Retinal pigment epithelial cell (primary cell): ENCODE measurements around the gene CFAP210.

Experiments used
- DNase-seq: peaks from one replicate; pipeline ENCODE4 v3.0.0-alpha.2; 2010; ENCODE audit warnings: low read depth
- H3K4me3 ChIP-seq: 2 replicates; pipeline ENCODE4 v1.5.1; 2011; ENCODE audit warnings: mild to moderate bottlenecking, low read length, control low read depth, moderate library complexity
- TF ChIP-seq, protein P1 (sequence below): conservative IDR thresholded peaks from 2 replicates; pipeline ENCODE4 v1.5.1; 2011; ENCODE audit warnings: low read depth, low read length, control low read depth, inconsistent platforms

CFAP210 gene

GRCh38 chr2:169662744-169663143 lies 31.5 kb downstream of the CFAP210 start:
- TF ChIP-seq, protein P1, sequence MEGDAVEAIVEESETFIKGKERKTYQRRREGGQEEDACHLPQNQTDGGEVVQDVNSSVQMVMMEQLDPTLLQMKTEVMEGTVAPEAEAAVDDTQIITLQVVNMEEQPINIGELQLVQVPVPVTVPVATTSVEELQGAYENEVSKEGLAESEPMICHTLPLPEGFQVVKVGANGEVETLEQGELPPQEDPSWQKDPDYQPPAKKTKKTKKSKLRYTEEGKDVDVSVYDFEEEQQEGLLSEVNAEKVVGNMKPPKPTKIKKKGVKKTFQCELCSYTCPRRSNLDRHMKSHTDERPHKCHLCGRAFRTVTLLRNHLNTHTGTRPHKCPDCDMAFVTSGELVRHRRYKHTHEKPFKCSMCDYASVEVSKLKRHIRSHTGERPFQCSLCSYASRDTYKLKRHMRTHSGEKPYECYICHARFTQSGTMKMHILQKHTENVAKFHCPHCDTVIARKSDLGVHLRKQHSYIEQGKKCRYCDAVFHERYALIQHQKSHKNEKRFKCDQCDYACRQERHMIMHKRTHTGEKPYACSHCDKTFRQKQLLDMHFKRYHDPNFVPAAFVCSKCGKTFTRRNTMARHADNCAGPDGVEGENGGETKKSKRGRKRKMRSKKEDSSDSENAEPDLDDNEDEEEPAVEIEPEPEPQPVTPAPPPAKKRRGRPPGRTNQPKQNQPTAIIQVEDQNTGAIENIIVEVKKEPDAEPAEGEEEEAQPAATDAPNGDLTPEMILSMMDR, result no peak
- no peak for DNase-seq
- H3K4me3 ChIP-seq, result no peak overlapping the region

DNA sequence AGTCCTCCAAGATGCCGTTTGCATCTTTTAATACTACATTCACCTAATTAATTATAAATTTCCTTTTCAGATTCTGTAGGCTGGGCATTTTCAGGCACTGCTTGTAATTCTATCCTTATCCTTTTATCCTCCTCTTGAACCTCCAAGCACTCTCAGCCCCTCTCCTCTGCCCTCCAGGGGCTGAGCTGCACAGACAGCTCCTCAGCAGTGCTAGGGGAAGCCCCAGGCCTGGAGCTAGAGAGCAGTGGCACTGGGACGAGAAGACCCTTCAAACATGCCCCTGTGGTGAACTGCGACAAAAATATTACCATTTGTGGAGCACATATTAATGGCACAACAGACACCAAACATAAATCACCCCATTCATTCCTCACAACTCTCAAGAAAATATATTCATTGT lies 32.9 kb downstream of the CFAP210 start:
- TF ChIP-seq, protein P1, result no peak

GRCh38 chr2:169659320-169659719 lies 34.9 kb downstream of the CFAP210 start:
- no peak overlapping the region for H3K4me3 ChIP-seq
- DNase-seq, result no peak
- TF ChIP-seq, protein P1, result no peak

More for the DNA sequence above, 32.9 kb downstream of the CFAP210 start:
- no peak overlapping the region for H3K4me3 ChIP-seq
- DNase-seq, result no peak

GRCh38 chr2:169658877-169659276 lies 35.3 kb downstream of the CFAP210 start:
- no peak for DNase-seq
- TF ChIP-seq, protein P1, result no peak
- no peak overlapping the region for H3K4me3 ChIP-seq

DNA sequence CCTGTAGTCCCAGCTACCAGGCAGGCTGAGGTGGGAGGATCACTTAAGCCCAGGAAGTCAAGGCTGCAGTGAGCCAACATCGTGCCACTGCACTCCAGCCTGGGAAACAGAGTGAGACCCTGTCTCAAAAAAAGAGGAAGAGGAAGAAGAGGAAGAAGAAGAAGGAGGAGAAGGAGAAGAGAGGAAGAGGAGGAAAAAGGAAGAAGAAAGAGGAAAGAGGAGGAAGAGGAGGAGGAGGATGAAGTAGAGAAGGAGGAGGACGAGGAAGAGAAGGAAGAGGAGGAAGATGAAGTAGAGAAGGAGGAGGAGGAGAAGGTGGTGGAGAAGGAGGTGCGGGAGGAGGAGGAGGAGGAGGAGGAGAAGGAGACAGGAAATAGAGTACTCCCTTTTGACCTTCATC lies 38.0 kb downstream of the CFAP210 start:
- H3K4me3 ChIP-seq, result no peak overlapping the region
- no peak for DNase-seq
- TF ChIP-seq, protein P1, result no peak

GRCh38 chr2:169653636-169654035 lies 40.6 kb downstream of the CFAP210 start:
- DNase-seq, result no peak
- H3K4me3 ChIP-seq, result no peak overlapping the region
- TF ChIP-seq, protein P1, result no peak

GRCh38 chr2:169649278-169649677 lies 44.9 kb downstream of the CFAP210 start:
- TF ChIP-seq, protein P1, result no peak
- no peak overlapping the region for H3K4me3 ChIP-seq
- no peak for DNase-seq
